SK-N-MC (cell line): ENCODE results near the gene CBFA2T2.
"Not testable (repeated sequence)": the region's sequence is repeated elsewhere in the genome, so short reads cannot be mapped to it uniquely, and the experiment has no call there.

Experiments used
- DNase-seq: peaks from one replicate; pipeline ENCODE4 v3.0.0-alpha.2; 2011; ENCODE audit warnings: low read depth, low spot score
- H3K27ac ChIP-seq: fragments of 200-600 bp; sonication (generic); 2 replicates; pipeline ENCODE4 v1.5.1; 2016; ENCODE audit warnings: mixed run types
- H3K36me3 ChIP-seq: fragments of 200-600 bp; sonication (generic); 2 replicates; pipeline ENCODE4 v1.6.1; 2017; ENCODE audit warnings: antibody characterized with exemption, low read length, mixed read lengths; ENCODE audit not compliant: insufficient read depth
- H3K4me3 ChIP-seq: fragments of 200-600 bp; sonication (generic); 2 replicates; pipeline ENCODE4 v1.5.1; 2016
- H3K9ac ChIP-seq: fragments of 200-600 bp; sonication (generic); 2 replicates; pipeline ENCODE4 v1.8.0; 2017; ENCODE audit warnings: mixed run types, mixed read lengths; ENCODE audit not compliant: insufficient read length
- H3K9me3 ChIP-seq: fragments of 200-600 bp; sonication (generic); 2 replicates; pipeline ENCODE4 v1.6.1; 2017; ENCODE audit warnings: low read depth, mild to moderate bottlenecking, antibody characterized with exemption, low read length, moderate library complexity, mixed read lengths
- EZH2 ChIP-seq: fragments of 200-600 bp; sonication (generic); IDR thresholded peaks from one replicate; pipeline ENCODE4 v1.6.1; 2017; ENCODE audit warnings: antibody characterized with exemption
- FOXP2 ChIP-seq: optimal IDR thresholded peaks from 2 replicates; pipeline ENCODE3; 2011; ENCODE audit warnings: mild to moderate bottlenecking, moderate library complexity; ENCODE audit not compliant: insufficient read depth; ENCODE audit errors: extremely low read length, control extremely low read depth
- POLR2AphosphoS5 ChIP-seq: IDR thresholded peaks from 2 replicates; pipeline ENCODE4 v1.6.1; 2012; ENCODE audit warnings: mild to moderate bottlenecking, low read depth, low read length, borderline replicate concordance

CBFA2T2 gene

DNA sequence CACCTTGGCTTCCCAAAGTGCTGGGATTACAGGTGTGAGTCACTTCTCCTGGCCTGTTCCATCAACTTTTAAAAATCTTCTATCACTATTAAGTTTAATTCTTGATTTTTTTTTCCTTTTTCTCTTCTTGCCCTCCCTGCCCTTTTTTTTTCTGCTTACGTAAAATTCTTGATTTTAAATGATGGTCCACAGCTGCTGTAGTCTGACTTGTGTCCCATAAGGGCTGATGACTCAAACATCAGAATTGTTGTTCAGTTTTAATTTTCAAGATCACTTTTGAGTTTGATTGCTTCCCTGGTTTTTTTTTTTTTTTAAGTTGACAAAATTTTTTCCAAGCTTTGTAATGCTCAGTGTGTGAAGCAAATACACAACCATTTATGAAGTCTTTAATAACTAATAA lies 61.9 kb downstream of the CBFA2T2 start:
- no peaks in the 10 kb centered on the region for H3K9me3 ChIP-seq
- no peak overlapping the region for H3K4me3 ChIP-seq
- H3K9ac ChIP-seq = no peak overlapping the region
- DNase-seq = no peak
- H3K27ac ChIP-seq = peak overlapping the region; percentile 63
- no peaks in the 10 kb centered on the region; the same call in 1 of the 2 replicates for H3K36me3 ChIP-seq
- TF ChIP-seq POLR2AphosphoS5 (no peak), EZH2 (no peak), FOXP2 (no peak)

DNA sequence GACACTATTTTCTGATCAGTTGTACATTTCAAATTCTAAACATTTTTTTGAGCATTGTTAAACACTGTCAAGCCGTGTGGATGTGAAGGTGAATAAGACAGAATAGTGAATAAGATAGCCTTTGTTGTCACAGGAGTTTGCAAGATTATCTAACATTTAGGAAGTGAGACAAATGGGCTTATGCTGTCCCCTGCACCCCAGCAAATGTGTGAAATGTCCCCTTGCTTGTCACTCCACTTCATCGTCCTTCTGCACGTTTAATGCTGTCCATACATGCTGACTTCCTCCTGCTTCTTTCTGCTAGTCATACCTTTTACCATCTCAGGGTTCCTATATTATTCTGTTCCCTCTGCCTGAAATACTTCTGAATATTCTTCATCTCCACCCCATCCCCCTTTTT lies 62.6 kb downstream of the CBFA2T2 start:
- no peak for TF ChIP-seq FOXP2
- TF ChIP-seq EZH2 = no peak
- TF ChIP-seq POLR2AphosphoS5 = no peak
- H3K9me3 ChIP-seq = no peaks in the 10 kb centered on the region
- H3K4me3 ChIP-seq = no peak overlapping the region
- no peak overlapping the region for H3K9ac ChIP-seq
- no peaks in the 10 kb centered on the region; the same call in 1 of the 2 replicates for H3K36me3 ChIP-seq
- peak overlapping the region; percentile 63 for H3K27ac ChIP-seq
- no peak for DNase-seq

DNA sequence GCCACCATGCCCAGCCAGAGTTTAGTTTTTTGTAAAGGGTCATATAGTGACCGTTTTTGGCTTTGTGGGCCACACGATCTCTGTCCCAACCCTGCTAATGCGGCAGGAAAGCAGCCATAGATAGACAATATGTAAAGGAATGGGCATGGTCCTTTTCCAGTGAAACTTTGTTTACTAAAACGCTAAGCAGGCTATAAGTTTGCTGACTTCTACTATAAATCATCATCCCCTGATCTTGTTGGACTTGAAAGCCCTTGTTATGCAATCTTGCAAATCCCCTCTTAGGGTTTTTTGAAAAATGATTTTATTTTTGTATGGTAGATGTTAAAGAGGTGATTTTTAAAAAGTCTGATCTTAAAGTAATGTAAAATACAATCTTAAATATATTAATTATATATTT lies 63.6 kb downstream of the CBFA2T2 start:
- no peaks in the 10 kb centered on the region for H3K9me3 ChIP-seq
- TF ChIP-seq EZH2 = no peak
- no peak for TF ChIP-seq POLR2AphosphoS5
- TF ChIP-seq FOXP2 = no peak
- no peak overlapping the region for H3K4me3 ChIP-seq
- no peak for DNase-seq
- no peaks in the 10 kb centered on the region; the same call in 1 of the 2 replicates for H3K36me3 ChIP-seq
- H3K27ac ChIP-seq = no peak overlapping the region
- H3K9ac ChIP-seq = no peak overlapping the region

DNA sequence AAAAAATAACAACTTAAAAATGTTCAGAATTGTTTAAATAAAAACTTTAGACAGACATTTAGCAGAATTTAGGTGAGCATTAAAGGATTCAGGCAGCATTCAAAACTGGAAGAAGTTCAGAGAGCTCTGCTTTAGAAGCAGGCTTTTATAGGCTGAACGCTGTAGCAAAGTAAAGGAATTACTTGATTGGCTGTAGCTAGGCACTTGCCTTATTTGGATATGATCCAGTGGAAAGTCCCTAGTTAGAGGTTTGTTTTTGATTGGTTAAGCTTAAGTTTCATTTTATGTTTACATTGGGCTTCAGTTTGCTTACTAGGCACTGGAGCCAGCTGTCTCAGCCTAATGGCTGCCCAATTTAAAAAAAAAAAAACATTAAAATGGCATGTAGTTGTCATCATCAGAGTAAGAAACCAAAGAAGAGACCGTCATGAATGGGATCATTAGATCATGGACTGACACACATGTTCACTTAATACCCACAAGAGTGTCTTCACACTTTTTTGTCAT lies 65.1 kb downstream of the CBFA2T2 start:
- H3K4me3 ChIP-seq = peak overlapping the region; percentile 47
- H3K36me3 ChIP-seq = no peaks in the 10 kb centered on the region; the same call in 1 of the 2 replicates
- no peaks in the 10 kb centered on the region for H3K9me3 ChIP-seq
- peak; percentile 79 for DNase-seq
- TF ChIP-seq EZH2 = no peak
- TF ChIP-seq POLR2AphosphoS5 = no peak
- no peak for TF ChIP-seq FOXP2
- H3K9ac ChIP-seq = peak overlapping the region; percentile 66
- H3K27ac ChIP-seq = peak overlapping the region; percentile 87

DNA sequence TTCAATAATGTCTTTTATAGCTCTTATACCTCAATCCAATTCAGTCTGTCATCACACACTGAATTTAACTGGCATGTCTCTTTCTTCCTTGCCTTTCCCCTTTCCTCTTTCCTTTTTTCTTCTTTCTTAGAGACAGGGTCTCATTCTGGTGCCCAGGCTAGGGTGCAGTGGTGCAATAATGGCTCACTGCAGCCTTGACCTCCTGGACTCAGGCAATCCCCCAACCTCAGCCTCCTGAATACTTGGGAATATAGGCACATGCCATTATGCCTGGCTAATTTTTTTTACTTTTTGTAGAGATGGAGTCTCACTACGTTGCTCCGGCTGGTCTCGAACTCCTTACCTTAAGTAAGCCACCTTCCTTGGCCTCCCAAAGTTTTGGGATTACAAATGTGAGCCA lies 65.9 kb downstream of the CBFA2T2 start:
- peak overlapping the region; percentile 87 for H3K27ac ChIP-seq
- H3K9me3 ChIP-seq = no peaks in the 10 kb centered on the region
- H3K4me3 ChIP-seq = no peak overlapping the region
- H3K9ac ChIP-seq = no peak overlapping the region
- H3K36me3 ChIP-seq = no peaks in the 10 kb centered on the region; the same call in 1 of the 2 replicates
- DNase-seq = no peak
- TF ChIP-seq FOXP2 = no peak
- no peak for TF ChIP-seq EZH2
- TF ChIP-seq POLR2AphosphoS5 = no peak

DNA sequence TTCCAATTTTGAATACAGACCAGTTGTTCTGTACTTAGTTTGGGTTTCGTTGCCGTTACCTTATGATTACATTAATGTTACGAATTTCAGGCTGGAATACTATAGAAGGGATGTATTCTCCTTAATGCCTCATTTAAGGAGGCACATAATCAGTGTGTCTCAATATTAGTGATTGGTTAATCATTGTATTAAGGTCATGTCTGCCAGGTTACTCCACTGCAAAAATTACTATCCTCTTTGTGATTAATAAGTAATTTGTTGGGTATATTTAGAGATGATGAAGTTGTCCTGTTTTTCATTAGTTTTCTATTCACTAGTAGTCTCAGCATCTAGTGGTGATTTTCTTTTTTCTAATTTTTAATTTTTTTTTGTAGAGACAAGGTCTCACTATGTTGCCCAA lies 66.3 kb downstream of the CBFA2T2 start:
- Histone ChIP-seq H3K36me3 (no peaks in the 10 kb centered on the region; the same call in 1 of the 2 replicates), H3K9ac (no peak overlapping the region), H3K4me3 (no peak overlapping the region), H3K27ac (peak overlapping the region; percentile 87; the same call in 1 of the 2 replicates), H3K9me3 (no peaks in the 10 kb centered on the region)
- no peak for TF ChIP-seq FOXP2
- TF ChIP-seq EZH2 = no peak
- no peak for TF ChIP-seq POLR2AphosphoS5
- no peak for DNase-seq

DNA sequence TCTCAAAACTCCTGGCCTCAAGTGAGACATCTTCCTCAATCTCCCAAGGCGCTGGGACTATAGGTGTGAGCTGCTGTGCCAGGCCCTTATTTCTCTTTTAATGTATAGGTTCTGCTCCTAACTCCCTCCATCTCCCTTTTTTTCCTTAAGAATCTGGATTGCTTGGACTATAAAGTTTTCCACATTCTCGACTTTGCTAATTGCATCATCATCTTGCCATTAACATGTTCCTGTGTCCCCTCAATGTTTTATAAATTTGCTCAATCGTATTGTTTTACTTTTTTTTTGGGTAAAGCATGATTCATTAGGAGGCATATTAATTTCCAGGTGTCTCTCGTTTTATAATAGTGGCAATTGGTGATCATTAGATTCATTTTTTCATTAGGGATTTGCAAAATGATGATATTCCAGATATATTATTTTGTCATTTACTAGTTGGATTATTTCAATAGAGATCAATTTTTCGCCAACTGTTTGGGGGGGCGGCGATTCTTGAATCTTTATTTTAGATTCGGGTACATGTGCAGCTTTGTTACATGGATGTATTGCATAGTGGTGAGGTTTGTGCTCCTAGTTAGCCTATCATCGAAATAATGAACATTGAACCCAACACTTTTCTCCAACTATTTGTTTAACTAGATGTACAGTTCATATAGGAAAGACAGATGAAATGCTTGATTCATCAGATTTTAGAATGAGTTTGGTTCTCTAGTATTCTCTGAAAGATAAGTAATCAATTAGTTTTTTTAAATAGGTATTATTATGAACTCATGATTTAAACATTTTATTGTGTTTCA lies 68.7 kb downstream of the CBFA2T2 start:
- H3K9ac ChIP-seq = no peak overlapping the region
- no peaks in the 10 kb centered on the region for H3K9me3 ChIP-seq
- H3K27ac ChIP-seq = no peak overlapping the region
- TF ChIP-seq FOXP2 = no peak
- no peak for TF ChIP-seq POLR2AphosphoS5
- TF ChIP-seq EZH2 = no peak
- H3K4me3 ChIP-seq = no peak overlapping the region
- no peaks in the 10 kb centered on the region for H3K36me3 ChIP-seq
- no peak for DNase-seq

DNA sequence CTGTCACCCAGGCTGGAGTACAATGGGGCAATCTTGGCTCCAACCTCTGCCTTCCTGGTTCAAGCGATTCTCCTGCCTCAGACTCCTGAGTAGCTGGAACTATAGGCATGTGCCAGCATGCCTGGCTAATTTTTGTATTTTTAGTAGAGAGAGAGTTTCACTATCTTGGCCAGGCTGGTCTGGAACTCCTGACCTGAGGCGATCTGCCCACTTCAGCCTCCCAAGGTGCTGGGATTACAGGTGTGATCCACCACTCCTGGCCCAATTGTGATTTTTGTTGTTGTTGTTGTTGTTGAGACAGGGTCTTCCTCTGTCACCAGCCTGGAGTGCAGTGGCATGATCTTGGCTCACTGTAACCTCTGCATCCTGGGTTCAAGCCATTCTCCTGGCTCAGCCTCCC lies 69.3 kb downstream of the CBFA2T2 start:
- DNase-seq = no peak
- no peak overlapping the region for H3K9ac ChIP-seq
- no peaks in the 10 kb centered on the region for H3K9me3 ChIP-seq
- H3K4me3 ChIP-seq = no peak overlapping the region
- H3K27ac ChIP-seq = no peak overlapping the region
- TF ChIP-seq FOXP2 (no peak), EZH2 (no peak), POLR2AphosphoS5 (no peak)
- H3K36me3 ChIP-seq = no peaks in the 10 kb centered on the region

DNA sequence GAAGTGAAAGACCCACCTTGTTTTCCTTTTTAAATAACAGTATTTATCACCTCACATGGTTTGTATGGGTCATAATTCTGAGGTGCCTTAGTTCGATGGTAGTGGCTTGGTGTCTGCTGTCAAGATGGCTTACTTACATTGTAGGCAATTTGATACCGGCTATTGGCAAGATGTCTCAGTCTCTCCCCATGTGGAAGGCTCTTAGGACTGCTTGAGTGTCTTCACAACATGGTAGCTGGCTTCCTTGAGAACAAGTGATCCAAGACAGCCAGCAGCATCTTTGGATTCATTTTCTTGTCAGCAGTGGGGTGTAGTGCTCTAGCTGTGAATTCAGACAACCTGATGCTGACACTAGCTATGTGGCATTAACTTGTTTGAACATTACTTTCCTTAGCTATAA lies 70.1 kb downstream of the CBFA2T2 start:
- TF ChIP-seq FOXP2 (no peak), POLR2AphosphoS5 (no peak), EZH2 (no peak)
- Histone ChIP-seq H3K9me3 (no peaks in the 10 kb centered on the region), H3K27ac (peak overlapping the region; percentile 40; the same call in 1 of the 2 replicates), H3K9ac (no peak overlapping the region), H3K4me3 (no peak overlapping the region), H3K36me3 (no peaks in the 10 kb centered on the region)
- no peak for DNase-seq

DNA sequence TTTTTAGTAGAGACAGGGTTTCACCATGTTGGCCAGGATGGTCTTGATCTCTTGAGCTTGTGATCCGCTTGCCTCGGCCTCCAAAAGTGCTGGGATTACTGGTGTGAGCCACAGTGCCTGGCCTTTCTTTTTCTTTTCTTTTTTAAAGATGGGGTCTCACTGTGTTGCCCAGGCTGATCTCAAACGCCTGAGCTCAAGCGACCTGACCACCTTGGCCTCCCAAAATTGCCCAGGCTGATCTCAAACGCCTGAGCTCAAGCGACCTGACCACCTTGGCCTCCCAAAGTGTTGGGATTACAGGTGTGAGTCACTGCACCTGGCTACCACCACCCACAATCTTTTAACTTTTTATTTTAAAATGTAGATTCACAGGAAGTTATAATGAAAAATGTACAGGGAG lies 71.2 kb downstream of the CBFA2T2 start:
- not testable (repeated sequence) for H3K9ac ChIP-seq, H3K27ac ChIP-seq, H3K9me3 ChIP-seq, DNase-seq, H3K4me3 ChIP-seq, H3K36me3 ChIP-seq
